IMR-90 (cell line): ENCODE data around the gene SOX6. TPM values are rescaled to one million over a fixed set of nuclear protein-coding genes. Genes with fewer than 3 reads are reported as not detected.

ENCODE experiments used
- ATAC-seq: fragments of 200-7000 bp; cut with Tn5 transposase; 2 replicates; pipeline ENCODE4 v1.9.1; 2020; ENCODE audit warnings: low read depth, mild to moderate bottlenecking, moderate library complexity
- BruUV-seq: library from RNA; stranded (reverse); fragments of 400-500 nt; replicated peaks from 2 replicates; lab custom pipeline; 2021; lab: Mats Ljungman, UMichigan
- CTCF ChIA-PET: fragments of 300-600 bp; formaldehyde crosslinking; extraction: SDS; loops from one replicate; lab custom pipeline; 2021; ENCODE audit warnings: antibody characterized with exemption; lab: Yijun Ruan, JAX
- POLR2A ChIA-PET: fragments of 300-600 bp; sonication (Branson Sonifier 250); formaldehyde crosslinking; loops from one replicate; lab custom pipeline; 2022; ENCODE audit warnings: antibody characterized with exemption; ENCODE audit not compliant: unreplicated experiment; lab: Charles Lee
- DNase-seq: peaks from one replicate; pipeline ENCODE4 v3.0.0; 2013
- H2AFZ ChIP-seq: replicated peaks from 2 replicates; pipeline ENCODE3; 2013; ENCODE audit warnings: low read length, mild to moderate bottlenecking; ENCODE audit not compliant: poor library complexity
- H2AK5ac ChIP-seq: 2 replicates; pipeline ENCODE4 v1.6.1; 2013; ENCODE audit warnings: low read depth, low read length, inconsistent platforms
- H2AK9ac ChIP-seq: replicated peaks from 2 replicates; pipeline ENCODE3; 2013; ENCODE audit warnings: mild to moderate bottlenecking, low read depth, low read length, moderate library complexity; ENCODE audit not compliant: poor library complexity
- H2BK120ac ChIP-seq: 2 replicates; pipeline ENCODE4 v1.6.1; 2013; ENCODE audit warnings: low read depth, low read length, inconsistent platforms
- H2BK15ac ChIP-seq: 3 replicates; pipeline ENCODE4 v1.6.1; 2013; ENCODE audit warnings: low read depth, low read length, inconsistent platforms
- H2BK20ac ChIP-seq: 2 replicates; pipeline ENCODE4 v1.6.1; 2013; ENCODE audit warnings: low read depth, mild to moderate bottlenecking, inconsistent platforms, low read length, moderate library complexity
- H2BK5ac ChIP-seq: 2 replicates; pipeline ENCODE4 v1.6.1; 2013; ENCODE audit warnings: mild to moderate bottlenecking, low read depth, low read length, inconsistent platforms; ENCODE audit not compliant: poor library complexity, severe bottlenecking
- H3K14ac ChIP-seq: replicated peaks from 2 replicates; pipeline ENCODE4 v1.6.1; 2013; ENCODE audit warnings: low read depth, low read length, inconsistent platforms
- H3K18ac ChIP-seq: 2 replicates; pipeline ENCODE4 v1.6.1; 2013; ENCODE audit warnings: low read depth, low read length, control low read depth
- H3K23ac ChIP-seq: 2 replicates; pipeline ENCODE4 v1.6.1; 2013; ENCODE audit warnings: low read depth, low read length, inconsistent platforms
- H3K27ac ChIP-seq: 2 replicates; pipeline ENCODE4 v1.5.1; 2013; ENCODE audit warnings: mild to moderate bottlenecking, control low read depth, low read length; ENCODE audit not compliant: insufficient read depth
- H3K27me3 ChIP-seq: 2 replicates; pipeline ENCODE4 v1.6.1; 2013; ENCODE audit warnings: low read length; ENCODE audit not compliant: control insufficient read depth, insufficient read depth
- H3K36me3 ChIP-seq: 2 replicates; pipeline ENCODE4 v1.6.1; 2013; ENCODE audit warnings: low read length, mixed read lengths; ENCODE audit not compliant: control insufficient read depth, insufficient read depth
- H3K4ac ChIP-seq: 2 replicates; pipeline ENCODE4 v1.6.1; 2013; ENCODE audit warnings: low read depth, low read length, inconsistent platforms
- H3K4me1 ChIP-seq: 2 replicates; pipeline ENCODE4 v1.6.1; 2013; ENCODE audit warnings: low read length, mixed read lengths; ENCODE audit not compliant: control insufficient read depth, insufficient read depth
- H3K4me2 ChIP-seq: 2 replicates; pipeline ENCODE4 v1.6.1; 2013; ENCODE audit warnings: low read depth, mild to moderate bottlenecking, control low read depth, low read length, moderate library complexity
- H3K4me3 ChIP-seq: 2 replicates; pipeline ENCODE4 v1.5.1; 2013; ENCODE audit warnings: low read depth, mild to moderate bottlenecking, control low read depth, low read length, moderate library complexity; ENCODE audit not compliant: insufficient read depth
- H3K56ac ChIP-seq: 2 replicates; pipeline ENCODE4 v1.6.1; 2013; ENCODE audit warnings: low read length, inconsistent platforms; ENCODE audit not compliant: insufficient read depth; ENCODE audit errors: extremely low read depth
- H3K79me1 ChIP-seq, 2 experiments: 2 replicates each; pipeline ENCODE4 v1.6.1; 2013; ENCODE audit warnings: low read length in 2 of 2, inconsistent platforms in 1 of 2, low read depth in 1 of 2
- H3K9ac ChIP-seq: 2 replicates; pipeline ENCODE4 v1.6.1; 2013; ENCODE audit warnings: low read depth, low read length, control low read depth
- H3K9me1 ChIP-seq: 2 replicates; pipeline ENCODE4 v1.6.1; 2013; ENCODE audit warnings: low read length, inconsistent platforms; ENCODE audit not compliant: insufficient read depth
- H3K9me3 ChIP-seq: 2 replicates; pipeline ENCODE4 v1.6.1; 2013; ENCODE audit warnings: low read length; ENCODE audit not compliant: control insufficient read depth, insufficient read depth
- H4K20me1 ChIP-seq: 2 replicates; pipeline ENCODE4 v1.6.1; 2013; ENCODE audit warnings: low read length, inconsistent platforms; ENCODE audit not compliant: insufficient read depth
- H4K5ac ChIP-seq: 2 replicates; pipeline ENCODE4 v1.6.1; 2013; ENCODE audit warnings: mild to moderate bottlenecking, low read depth, low read length, control low read depth
- H4K8ac ChIP-seq, 2 experiments: 2 replicates each; pipeline ENCODE4 v1.6.1; 2013; ENCODE audit warnings: low read depth in 2 of 2, low read length in 2 of 2, control low read depth in 1 of 2, inconsistent platforms in 1 of 2
- H4K91ac ChIP-seq: 2 replicates; pipeline ENCODE4 v1.6.1; 2013; ENCODE audit warnings: low read depth, low read length, inconsistent platforms; ENCODE audit not compliant: insufficient read depth
- BHLHE40 ChIP-seq: fragments of 150-350 bp; IDR thresholded peaks from 2 replicates; pipeline ENCODE4 v1.6.1; 2016; ENCODE audit warnings: mild to moderate bottlenecking, low read depth, low read length
- CEBPB ChIP-seq: IDR thresholded peaks from 2 replicates; pipeline ENCODE4 v1.6.1; 2012; ENCODE audit warnings: low read depth, low read length, improper control_type of control experiment
- CHD1 ChIP-seq: IDR thresholded peaks from 2 replicates; pipeline ENCODE4 v1.6.1; 2012; ENCODE audit warnings: low read depth, low read length, improper control_type of control experiment
- FOS ChIP-seq: fragments of 150-350 bp; IDR thresholded peaks from 2 replicates; pipeline ENCODE4 v1.6.1; 2016; ENCODE audit warnings: low read depth, low read length
- MAZ ChIP-seq: IDR thresholded peaks from 2 replicates; pipeline ENCODE4 v1.6.1; 2012; ENCODE audit warnings: low read depth, mild to moderate bottlenecking, low read length, improper control_type of control experiment, moderate library complexity, borderline replicate concordance
- MXI1 ChIP-seq: IDR thresholded peaks from 2 replicates; pipeline ENCODE4 v1.6.1; 2012; ENCODE audit warnings: low read depth, mild to moderate bottlenecking, low read length, moderate library complexity, borderline replicate concordance
- POLR2A ChIP-seq: IDR thresholded peaks from 2 replicates; pipeline ENCODE4 v1.6.1; 2012; ENCODE audit warnings: mild to moderate bottlenecking, low read depth, low read length
- RAD21 ChIP-seq: IDR thresholded peaks from 2 replicates; pipeline ENCODE4 v1.6.1; 2012; ENCODE audit warnings: low read length, improper control_type of control experiment
- SMC3 ChIP-seq: fragments of 150-350 bp; IDR thresholded peaks from 2 replicates; pipeline ENCODE4 v1.6.1; 2016; ENCODE audit warnings: low read depth, mild to moderate bottlenecking, antibody characterized with exemption, low read length, moderate library complexity
- WGBS, 2 experiments: methylation state at CpG; one replicate each; pipeline versions ENCODE4 v1.1.5 to v1.1.7; 2013; ENCODE audit warnings: missing lambda C conversion rate in 2 of 2; ENCODE audit not compliant: insufficient read length in 1 of 2; ENCODE audit errors: extremely low coverage in 2 of 2; 5-methylcytosine and 5-hydroxymethylcytosine counted together
- dilution Hi-C: fragments of 300-500 bp; cut with HindIII; formaldehyde crosslinking; loops from one replicate; pipeline ENCODE4 v1.14.3; 2018; ENCODE audit warnings: low sequenced_read_pairs; ENCODE audit not compliant: unreplicated experiment
- in situ Hi-C: fragments of 300-500 bp; cut with MboI; formaldehyde crosslinking; loops from 3 replicates; pipeline ENCODE4 v1.14.3; 2019; ENCODE audit warnings: low sequenced_read_pairs, inconsistent platforms, mixed read lengths
- intact Hi-C: fragments of 100-400 bp; cut with micrococcal nuclease; formaldehyde crosslinking; loops from 2 replicates; pipeline ENCODE4 v1.10.0; 2022
- polyA plus RNA-seq, 3 experiments: library from polyadenylated mRNA; depleted of rRNA; stranded (reverse); fragments of >200 nt; gene quantifications; 2 replicates each; pipeline ENCODE4 v1.2.3, GENCODE V29; 2012; ENCODE audit warnings: low replicate concordance in 1 of 3
- total RNA-seq: library from RNA; depleted of rRNA; stranded (reverse); fragments of >200 nt; gene quantifications from 2 replicates; pipeline ENCODE4 v1.2.3, GENCODE V29; 2012
- TF ChIP-seq, protein P1 (sequence below): fragments of 150-350 bp; IDR thresholded peaks from 2 replicates; pipeline ENCODE4 v1.6.1; 2016; ENCODE audit warnings: low read depth, mild to moderate bottlenecking, low read length, moderate library complexity, borderline replicate concordance

SOX6 gene
- total and polyA plus RNA-seq, 2 of the 4 experiments (the other 2 are of a cell fraction), result 1.7 to 7.7 TPM

DNA sequence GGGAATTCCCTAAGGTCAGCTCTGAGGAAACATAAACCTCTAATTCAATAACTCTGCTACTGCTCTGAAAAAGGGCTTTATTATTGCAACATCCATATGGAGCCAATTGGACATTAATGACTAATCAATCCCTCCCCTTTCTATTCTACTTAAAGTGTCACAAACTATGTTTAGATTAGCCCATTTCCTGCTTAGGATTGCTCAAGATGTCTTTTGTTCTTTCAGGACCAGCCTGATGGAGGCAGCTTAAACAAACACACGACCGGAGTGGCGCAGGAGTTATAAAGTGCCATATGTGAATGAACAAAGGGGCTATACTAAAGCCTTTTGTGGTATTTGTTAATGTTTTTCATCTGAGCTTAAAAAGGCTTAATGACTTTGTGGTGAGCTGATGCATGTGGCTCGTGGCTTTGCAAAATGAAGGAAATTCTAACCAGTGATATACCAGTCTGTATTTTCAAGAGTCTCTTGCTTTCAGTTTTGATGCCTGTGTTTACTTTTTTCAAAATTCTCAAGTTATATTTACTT is 354.4 kb downstream of the SOX6 start:
- no peak overlapping the region for H2AK9ac ChIP-seq
- DNase-seq (peak; percentile 95), ATAC-seq (peak; percentile 85)
- no peak overlapping the region for H2BK15ac ChIP-seq
- H3K27me3 ChIP-seq, result no peaks in the 10 kb centered on the region
- dilution Hi-C loops, result no loop called here
- H3K23ac ChIP-seq, result peak overlapping the region; percentile 6; the same call in 1 of the 2 replicates
- H4K5ac ChIP-seq, result peak overlapping the region; percentile 66; the same call in 1 of the 2 replicates
- no TSS peak for BruUV-seq
- 0% methylated on average over 2 of the region's 4 CpGs; no CpG with 5 or more reads in 1 of the 2 experiments for WGBS, 2 experiments
- no peaks in the 10 kb centered on the region for H3K36me3 ChIP-seq
- peak; percentile 98 for TF ChIP-seq CEBPB
- TF ChIP-seq, protein P1, sequence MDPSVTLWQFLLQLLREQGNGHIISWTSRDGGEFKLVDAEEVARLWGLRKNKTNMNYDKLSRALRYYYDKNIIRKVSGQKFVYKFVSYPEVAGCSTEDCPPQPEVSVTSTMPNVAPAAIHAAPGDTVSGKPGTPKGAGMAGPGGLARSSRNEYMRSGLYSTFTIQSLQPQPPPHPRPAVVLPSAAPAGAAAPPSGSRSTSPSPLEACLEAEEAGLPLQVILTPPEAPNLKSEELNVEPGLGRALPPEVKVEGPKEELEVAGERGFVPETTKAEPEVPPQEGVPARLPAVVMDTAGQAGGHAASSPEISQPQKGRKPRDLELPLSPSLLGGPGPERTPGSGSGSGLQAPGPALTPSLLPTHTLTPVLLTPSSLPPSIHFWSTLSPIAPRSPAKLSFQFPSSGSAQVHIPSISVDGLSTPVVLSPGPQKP, result no peak
- TF ChIP-seq POLR2A, result no peak
- TF ChIP-seq MXI1, result no peak
- no peak for TF ChIP-seq MAZ
- TF ChIP-seq RAD21, result no peak
- peak; percentile 64 for TF ChIP-seq BHLHE40
- TF ChIP-seq CHD1, result no peak
- TF ChIP-seq SMC3, result no peak
- TF ChIP-seq FOS, result 0 out of 2 replicates have a peak, but pooled peaks have one; percentile 22
- no peak overlapping the region for H2AK5ac ChIP-seq
- peak overlapping the region; percentile 36; the same call in 1 of the 2 replicates for H3K18ac ChIP-seq
- H2BK5ac ChIP-seq, result peak overlapping the region; percentile 75
- intact Hi-C loops, result loop anchor here (2.0 kb wide), 1 partner anchor 605 kb away; no protein-coding TSS in a partner anchor
- peak overlapping the region; percentile 2; the same call in 1 of the 2 replicates for H4K91ac ChIP-seq
- H2BK120ac ChIP-seq, result peak overlapping the region; percentile 33
- 0 out of 4 replicates have a peak overlapping the region, but pooled peaks of 1 of the 2 experiments have one; percentile 14 for H4K8ac ChIP-seq
- ChIA-PET CTCF (interaction anchor here (0.6 to 1.3 kb wide), 6 partner anchors 10 to 198 kb away, joined by 3 to 6 read pairs (median 4); no protein-coding TSS in a partner anchor), POLR2A (interaction anchor here (0.6 kb wide), 1 partner anchor 27 kb away, joined by 4 read pairs; no protein-coding TSS in a partner anchor)
- peak overlapping the region; percentile 72 for H3K4me2 ChIP-seq
- H3K4me3 ChIP-seq, result peak overlapping the region; percentile 35; the same call in 1 of the 2 replicates
- H3K9me3 ChIP-seq, result no peaks in the 10 kb centered on the region
- H3K14ac ChIP-seq, result no peak overlapping the region
- H2BK20ac ChIP-seq, result peak overlapping the region; percentile 41; the same call in 1 of the 2 replicates
- H3K9me1 ChIP-seq, result peaks cover 3% of the 10 kb centered on the region; the same call in 1 of the 2 replicates
- H3K79me1 ChIP-seq, result no peaks in the 10 kb centered on the region
- no peak overlapping the region for H3K4ac ChIP-seq
- peak overlapping the region; percentile 11; the same call in 1 of the 2 replicates for H3K56ac ChIP-seq
- peaks cover 9% of the 10 kb centered on the region for H3K4me1 ChIP-seq
- no peak overlapping the region for H2AFZ ChIP-seq
- H3K27ac ChIP-seq, result peak overlapping the region; percentile 40; the same call in 1 of the 2 replicates
- H3K9ac ChIP-seq, result no peak overlapping the region
- no peaks in the 10 kb centered on the region for H4K20me1 ChIP-seq
- in situ Hi-C loops, result no loop called here
